GM12878 (cell line): ENCODE data around the gene IL5. TPM values are rescaled to one million over a fixed set of nuclear protein-coding genes. Genes with fewer than 3 reads are reported as not detected.

Experiments
- ATAC-seq: fragments of 200-7000 bp; cut with Tn5 transposase; 3 replicates; pipeline ENCODE4 v1.9.1; 2020; ENCODE audit warnings: mild to moderate bottlenecking, moderate library complexity
- Bru-seq: library from RNA; stranded (reverse); fragments of 400-500 nt; gene quantifications from one replicate; lab custom pipeline; 2021; lab: Mats Ljungman, UMichigan
- BruChase-seq, 2 experiments: library from RNA; stranded (reverse); fragments of 400-500 nt; gene quantifications; one replicate each; lab custom pipeline; 2021; lab: Mats Ljungman, UMichigan
- BruUV-seq: library from RNA; stranded (reverse); fragments of 400-500 nt; replicated peaks from 2 replicates; lab custom pipeline; 2021; lab: Mats Ljungman, UMichigan
- CTCF ChIA-PET: fragments of 300-600 bp; sonication (Branson Sonifier 250); formaldehyde crosslinking; extraction: SDS; loops from one replicate; lab custom pipeline; 2021; ENCODE audit warnings: inconsistent platforms; lab: Yijun Ruan, JAX
- POLR2A ChIA-PET: fragments of 350-600 bp; formaldehyde crosslinking; extraction: SDS; loops from one replicate; lab custom pipeline; 2021; ENCODE audit warnings: inconsistent platforms; lab: Charles Lee
- RAD21 ChIA-PET: fragments of 300-600 bp; sonication (Branson Sonifier 250); formaldehyde crosslinking; loops from one replicate; lab custom pipeline; 2023; ENCODE audit warnings: antibody characterized with exemption; ENCODE audit not compliant: unreplicated experiment; lab: Charles Lee
- SMC1A ChIA-PET: fragments of 300-600 bp; sonication (Branson Sonifier 250); formaldehyde crosslinking; loops from one replicate; lab custom pipeline; 2023; ENCODE audit not compliant: unreplicated experiment, uncharacterized antibody; lab: Charles Lee
- DNase-seq: peaks from one replicate; pipeline ENCODE4 v3.0.0-alpha.2; 2011; ENCODE audit warnings: low read depth, low spot score
- FAIRE-seq: peaks from 3 replicates; lab custom pipeline; 2011; peaks lifted over from hg19 to GRCh38; lab: Jason Lieb, UNC
- H2AFZ ChIP-seq: 2 replicates; pipeline ENCODE4 v1.6.0; 2011; ENCODE audit warnings: low read depth, low read length, control low read depth; ENCODE audit not compliant: control insufficient read depth
- H3K27ac ChIP-seq: 2 replicates; pipeline ENCODE4 v1.5.1; 2011; ENCODE audit warnings: control low read depth; ENCODE audit not compliant: control insufficient read depth, insufficient read depth
- H3K27me3 ChIP-seq, 2 experiments: replicated peaks in 1 of 2; 2 replicates each; pipeline versions ENCODE4 v1.6.0 to v1.6.1; 2011; ENCODE audit warnings: low read length in 1 of 2; ENCODE audit not compliant: control insufficient read depth in 2 of 2, insufficient read depth in 2 of 2
- H3K36me3 ChIP-seq, 2 experiments: 2 replicates each; pipeline ENCODE4 v1.5.1; 2011; ENCODE audit warnings: low read length in 1 of 2; ENCODE audit not compliant: control insufficient read depth in 2 of 2, insufficient read depth in 2 of 2
- H3K4me1 ChIP-seq: 2 replicates; pipeline ENCODE4 v1.6.1; 2011; ENCODE audit warnings: mild to moderate bottlenecking, low read length, moderate library complexity, mixed read lengths; ENCODE audit not compliant: control insufficient read depth, insufficient read depth
- H3K4me2 ChIP-seq: 2 replicates; pipeline ENCODE4 v1.6.0; 2011; ENCODE audit warnings: control low read depth; ENCODE audit not compliant: control insufficient read depth, insufficient read depth
- H3K4me3 ChIP-seq: fragments of 200-600 bp; sonication (generic); 2 replicates; pipeline ENCODE4 v1.5.1; 2016
- H3K79me2 ChIP-seq: 2 replicates; pipeline ENCODE4 v1.6.0; 2011; ENCODE audit warnings: low read length; ENCODE audit not compliant: control insufficient read depth, insufficient read depth
- H3K9ac ChIP-seq: 2 replicates; pipeline ENCODE4 v1.8.0; 2011; ENCODE audit warnings: low read length, control low read depth, mixed read lengths; ENCODE audit not compliant: control insufficient read depth, insufficient read depth
- H3K9me3 ChIP-seq: replicated peaks from 3 replicates; pipeline ENCODE4 v1.5.1; 2011; ENCODE audit warnings: mild to moderate bottlenecking, low read length; ENCODE audit not compliant: control insufficient read depth, insufficient read depth
- H4K20me1 ChIP-seq: 2 replicates; pipeline ENCODE4 v1.6.0; 2011; ENCODE audit not compliant: control insufficient read depth, insufficient read depth
- KLF5 ChIP-seq: fragments of 450-650 bp; IDR thresholded peaks from 2 replicates; pipeline ENCODE4 v1.6.1; 2014; ENCODE audit warnings: mild to moderate bottlenecking; ENCODE audit not compliant: partially characterized antibody
- NKRF ChIP-seq: fragments of 450-650 bp; conservative IDR thresholded peaks from 2 replicates; pipeline ENCODE4 v1.6.1; 2017; ENCODE audit warnings: mild to moderate bottlenecking, moderate library complexity
- PBX3 ChIP-seq: IDR thresholded peaks from 2 replicates; pipeline ENCODE4 v1.6.1; 2011; ENCODE audit warnings: mild to moderate bottlenecking, low read depth, low read length, moderate library complexity; ENCODE audit not compliant: insufficient replicate concordance
- SMARCA5 ChIP-seq: fragments of 450-650 bp; IDR thresholded peaks from 2 replicates; pipeline ENCODE4 v1.6.1; 2017; ENCODE audit warnings: mild to moderate bottlenecking
- WGBS: methylation state at CpG from one replicate; pipeline ENCODE4 v1.1.6; 2016; ENCODE audit warnings: low lambda C conversion rate; ENCODE audit not compliant: insufficient replicate concordance, insufficient coverage; ENCODE audit errors: missing lambda C conversion rate; 5-methylcytosine and 5-hydroxymethylcytosine counted together
- in situ Hi-C: fragments of 300-500 bp; cut with MboI; formaldehyde crosslinking; loops from 9 replicates; pipeline ENCODE4 v1.14.3; 2018; ENCODE audit warnings: mixed read lengths
- intact Hi-C: fragments of 100-400 bp; cut with micrococcal nuclease; formaldehyde crosslinking; loops from one replicate; pipeline ENCODE4 v1.14.2; 2022; ENCODE audit not compliant: unreplicated experiment
- long read RNA-seq, 2 experiments: library from polyadenylated mRNA; unstranded; transcript quantifications; one replicate each; pipeline ENCODE4 v2.0.0, GENCODE V29; 2019 to 2020
- polyA minus RNA-seq, 3 experiments: library from RNA; depleted of rRNA, polyadenylated mRNA; stranded (reverse); fragments of >200 nt; gene quantifications; 2 replicates each; pipeline ENCODE4 v1.2.3, GENCODE V29; 2011
- polyA plus RNA-seq, 11 experiments: library from polyadenylated mRNA; depleted of rRNA in 4 of 11; unstranded in 6 of 11; stranded (reverse) in 5 of 11; fragments of >200 nt; fragmentation: Nextera tagmentation in 4 of 11; fragmentation: Illumina TruSeq in 1 of 11; extraction: Ambion mirVana in 4 of 11; extraction: Trizol in 1 of 11; gene quantifications; 1 replicate in 1 of 11; 2 replicates in 10 of 11; pipeline versions ENCODE4 v1.2.1 to v1.2.3, GENCODE V29; 2011 to 2016; ENCODE audit warnings: inconsistent platforms in 2 of 11, missing spikeins in 2 of 11, low read depth in 1 of 11
- total RNA-seq, 4 experiments: library from RNA; depleted of rRNA in 3 of 4; stranded (reverse); fragments of >200 nt in 3 of 4; fragmentation: Illumina TruSeq in 1 of 4; extraction: Trizol in 1 of 4; gene quantifications; 2 replicates each; pipeline versions ENCODE4 v1.2.1 to v1.2.3, GENCODE V29; 2013 to 2021

IL5 gene
- total RNA-seq (2013; cell fraction: nucleolus; rRNA removed) = not detected in 2 replicates
- total RNA-seq (2014; rRNA removed) (not detected in 2 replicates), total RNA-seq (2014; rRNA removed; fragmentation: Illumina TruSeq; extraction: Trizol) (not detected in 2 replicates), total RNA-seq (2021) (not detected in 2 replicates), polyA plus RNA-seq (2011; rRNA removed) (not detected in 2 replicates), polyA plus RNA-seq (2014; fragmentation: Illumina TruSeq; extraction: Trizol) (not detected in 2 replicates), polyA plus RNA-seq (2014; fragmentation: Nextera tagmentation; extraction: Ambion mirVana) (not detected), polyA plus RNA-seq (2014; rRNA removed) (not detected in 2 replicates), polyA plus RNA-seq (2016; fragmentation: Nextera tagmentation; extraction: Ambion mirVana) (not detected), polyA minus RNA-seq (2011; rRNA and poly(A)+ RNA removed) (not detected in 2 replicates), Bru-seq, nascent RNA (not detected), BruChase-seq, experiment 1, labeled RNA remaining after a 6-hour chase (not detected), BruChase-seq, experiment 2, labeled RNA remaining after a 2-hour chase (not detected)
- polyA plus RNA-seq (2011; ENCODE audit: low read depth) = not detected
- not detected in 2 replicates for polyA plus RNA-seq (2011; cell fraction: cytosol; rRNA removed)
- polyA plus RNA-seq (2011; cell fraction: nucleus; rRNA removed) = not detected in 2 replicates
- not detected in 2 replicates for polyA plus RNA-seq (2012)
- polyA minus RNA-seq (2011; cell fraction: cytosol; rRNA and poly(A)+ RNA removed) = not detected in 2 replicates
- polyA minus RNA-seq (2011; cell fraction: nucleus; rRNA and poly(A)+ RNA removed) = not detected in 2 replicates
- long read RNA-seq, experiment 1 = 0 reads
- long read RNA-seq, experiment 2, partial matches to known transcripts = 0 of 1 reads
- long read RNA-seq, experiment 2, other reads (novel, unspliced or antisense) = 1 of 1 reads

GRCh38 chr5:132543472-132544201, at the start of gene IL5:
Gene IL5, minus strand, starts transcription at chr5:132543522. Its CDS starts 44 bp downstream, at chr5:132543478.
- no peak for DNase-seq
- RAD21 ChIA-PET = no interaction called here
- no peak within 1 kb of the TSS for H2AFZ ChIP-seq
- no TSS peak for BruUV-seq
- H3K27ac ChIP-seq = no peak within 1 kb of the TSS
- H3K79me2 ChIP-seq = no peaks in the 10 kb centered on the region
- no peaks in the 10 kb centered on the region for H3K9me3 ChIP-seq
- intact Hi-C loops (no loop called here), in situ Hi-C loops (no loop called here)
- H3K4me3 ChIP-seq = no peak within 1 kb of the TSS
- TF ChIP-seq PBX3 (no peak), NKRF (no peak), SMARCA5 (no peak), KLF5 (no peak)
- POLR2A ChIA-PET = interaction anchor here (1.6 kb wide), 1 partner anchor 28 kb away, joined by 4 read pairs; no protein-coding TSS in a partner anchor
- no peak for FAIRE-seq
- H4K20me1 ChIP-seq = no peaks in the 10 kb centered on the region
- no peaks in the 10 kb centered on the region for H3K36me3 ChIP-seq
- SMC1A ChIA-PET = interaction anchor here (0.7 to 1.2 kb wide), 2 partner anchors 38 to 262 kb away, joined by 3 read pairs; no protein-coding TSS in a partner anchor
- H3K9ac ChIP-seq = no peak within 1 kb of the TSS
- 43% methylated on average over 7 of the region's 7 CpGs for WGBS
- CTCF ChIA-PET = interaction anchor here (1.4 kb wide), 1 partner anchor 16 kb away, joined by 4 read pairs; no protein-coding TSS in a partner anchor
- H3K4me2 ChIP-seq = no peak within 1 kb of the TSS
- no peaks in the 10 kb centered on the region for H3K27me3 ChIP-seq
- 0 out of 2 replicates have a peak, but pooled peaks cover 3% of the 10 kb centered on the region for H3K4me1 ChIP-seq
- no peak for ATAC-seq
